ENCODE data around the gene ZNF615.

ZNF615 gene

GRCh38 chr19:52028027-52028779, 20.2 kb upstream of the ZNF615 start, which contains the start of gene ZNF614 (continued):
- no peak for TF ChIP-seq ZBTB6 (tag by site-specific recombination; IDR thresholded peaks at IDR 0.05)
- no peak for TF ChIP-seq ZNF621 (tag by site-specific recombination; IDR thresholded peaks at IDR 0.05)
- 0 out of 2 replicates have a peak, but pooled peaks have one; percentile 10 for TF ChIP-seq ATF2 (tag by site-specific recombination; IDR thresholded peaks at IDR 0.05; ENCODE audit: low read depth)
- TF ChIP-seq ZNF677 (tag by site-specific recombination; IDR thresholded peaks at IDR 0.05): no peak
- TF ChIP-seq GLI4 (tag by site-specific recombination; IDR thresholded peaks at IDR 0.05): peak; percentile 44; the same call in 1 of the 2 replicates
- no peak for TF ChIP-seq ZNF146 (tag by site-specific recombination; IDR thresholded peaks at IDR 0.05)
- TF ChIP-seq ZNF223 (tag by site-specific recombination; IDR thresholded peaks at IDR 0.05): no peak
- no peak for TF ChIP-seq ZNF747 (tag by site-specific recombination; IDR thresholded peaks at IDR 0.05)
- no peak for TF ChIP-seq ZNF266 (tag by site-specific recombination; IDR thresholded peaks at IDR 0.05; ENCODE audit: low read depth)
- no peak for TF ChIP-seq ZNF571 (tag by site-specific recombination; IDR thresholded peaks at IDR 0.05)
- no peak for TF ChIP-seq ZNF843 (tag by site-specific recombination; IDR thresholded peaks at IDR 0.05)
- no peak for TF ChIP-seq HIC1 (tag by site-specific recombination; IDR thresholded peaks at IDR 0.05)
- TF ChIP-seq GLI2 (tag by site-specific recombination; IDR thresholded peaks at IDR 0.05; ENCODE audit: borderline replicate concordance, low read depth): no peak
- TF ChIP-seq ZXDB (tag by site-specific recombination; IDR thresholded peaks at IDR 0.05): peak; percentile 78
- TF ChIP-seq KLF16 (tag by site-specific recombination; IDR thresholded peaks at IDR 0.05): no peak
- no peak for TF ChIP-seq ZNF548 (tag by site-specific recombination; IDR thresholded peaks at IDR 0.05)
- no peak for TF ChIP-seq ZNF658 (tag by site-specific recombination; IDR thresholded peaks at IDR 0.05)
- no peak for TF ChIP-seq BCL6B (tag by site-specific recombination; IDR thresholded peaks at IDR 0.05)
- TF ChIP-seq ZNF623 (tag by site-specific recombination; IDR thresholded peaks at IDR 0.05): peak; percentile 9; the same call in 1 of the 2 replicates
- TF ChIP-seq ZNF211 (tag by site-specific recombination; IDR thresholded peaks at IDR 0.05; ENCODE audit: low read depth): no peak
- 0 out of 2 replicates have a peak, but pooled peaks have one; percentile 8 for TF ChIP-seq KLF1 (tag by site-specific recombination; IDR thresholded peaks at IDR 0.05)
- TF ChIP-seq ZNF391 (tag by site-specific recombination; IDR thresholded peaks at IDR 0.05; ENCODE audit: borderline replicate concordance, low read depth): no peak
- no peak for TF ChIP-seq ZBTB48 (tag by site-specific recombination; IDR thresholded peaks at IDR 0.05)
- no peak for TF ChIP-seq ZNF473 (tag by site-specific recombination; IDR thresholded peaks at IDR 0.05)
- no peak for TF ChIP-seq ZNF426 (tag by site-specific recombination; IDR thresholded peaks at IDR 0.05)
- no peak for TF ChIP-seq ZNF157 (tag by site-specific recombination; IDR thresholded peaks at IDR 0.05)
- peak; percentile 83; the same call in 1 of the 2 replicates for TF ChIP-seq TCF7L2 (IDR thresholded peaks at IDR 0.05; ENCODE audit: borderline replicate concordance, low read depth, low read length)
- no peak for TF ChIP-seq AEBP2 (tag by site-specific recombination; IDR thresholded peaks at IDR 0.05; ENCODE audit: borderline replicate concordance)
- no peak for TF ChIP-seq ZNF350 (tag by site-specific recombination; IDR thresholded peaks at IDR 0.05)
- TF ChIP-seq ZNF704 (tag by site-specific recombination; IDR thresholded peaks at IDR 0.05): no peak
- TF ChIP-seq FEZF1 (tag by site-specific recombination; IDR thresholded peaks at IDR 0.05): peak; percentile 39; the same call in 1 of the 2 replicates
- no peak for TF ChIP-seq ZBTB1 (tag by site-specific recombination; IDR thresholded peaks at IDR 0.05)
- TF ChIP-seq BCL11A (tag by site-specific recombination; IDR thresholded peaks at IDR 0.05; ENCODE audit: low read depth): no peak

Data from HEK293 (cell line).